Hepatocyte (in vitro differentiated cells): ENCODE measurements around the gene PDLIM4. TPM values are rescaled to one million over a fixed set of nuclear protein-coding genes. Genes with fewer than 3 reads are reported as not detected.

Experiments used
- DNase-seq: peaks from one replicate; pipeline ENCODE4 v3.0.0-alpha.2; 2016; ENCODE audit warnings: low spot score
- H2AFZ ChIP-seq: fragments of 200-600 bp; sonication (generic); 2 replicates; pipeline ENCODE4 v1.6.0; 2016; ENCODE audit warnings: antibody characterized with exemption, mild to moderate bottlenecking
- H3K27ac ChIP-seq: fragments of 200-600 bp; sonication (generic); 2 replicates; pipeline ENCODE4 v1.5.1; 2016; ENCODE audit warnings: mild to moderate bottlenecking
- H3K27me3 ChIP-seq: fragments of 200-600 bp; sonication (generic); 2 replicates; pipeline ENCODE4 v1.6.1; 2016
- H3K36me3 ChIP-seq: fragments of 200-600 bp; sonication (generic); replicated peaks from 2 replicates; pipeline ENCODE4 v1.5.1; 2016; ENCODE audit warnings: low read depth; ENCODE audit not compliant: insufficient read depth
- H3K4me1 ChIP-seq: fragments of 200-600 bp; sonication (generic); 2 replicates; pipeline ENCODE4 v1.5.1; 2016; ENCODE audit warnings: mild to moderate bottlenecking, moderate library complexity; ENCODE audit not compliant: insufficient read depth
- H3K4me2 ChIP-seq: fragments of 200-600 bp; sonication (generic); 2 replicates; pipeline ENCODE4 v1.6.0; 2016
- H3K4me3 ChIP-seq: fragments of 200-600 bp; sonication (generic); 2 replicates; pipeline ENCODE4 v1.5.1; 2016; ENCODE audit warnings: mild to moderate bottlenecking
- H3K79me2 ChIP-seq: fragments of 200-600 bp; sonication (generic); 2 replicates; pipeline ENCODE4 v1.6.0; 2017; ENCODE audit warnings: mild to moderate bottlenecking
- H3K9me2 ChIP-seq: fragments of 200-600 bp; sonication (generic); replicated peaks from 2 replicates; pipeline ENCODE4 v1.6.0; 2017; ENCODE audit warnings: mild to moderate bottlenecking; ENCODE audit not compliant: insufficient read depth
- H3K9me3 ChIP-seq: fragments of 200-600 bp; sonication (generic); 2 replicates; pipeline ENCODE4 v1.5.1; 2016; ENCODE audit warnings: low read depth, mild to moderate bottlenecking
- H4K20me1 ChIP-seq: fragments of 200-600 bp; sonication (generic); 2 replicates; pipeline ENCODE4 v1.6.0; 2016; ENCODE audit warnings: mild to moderate bottlenecking; ENCODE audit not compliant: insufficient read depth, poor library complexity, severe bottlenecking
- CTCF ChIP-seq: fragments of 200-600 bp; sonication (generic); IDR thresholded peaks from 2 replicates; pipeline ENCODE4 v1.5.1; 2016; ENCODE audit warnings: antibody characterized with exemption, mild to moderate bottlenecking; ENCODE audit not compliant: poor library complexity
- EZH2 ChIP-seq: fragments of 200-600 bp; sonication (generic); IDR thresholded peaks from 2 replicates; pipeline ENCODE4 v1.6.1; 2016; ENCODE audit warnings: antibody characterized with exemption, mild to moderate bottlenecking, borderline replicate concordance
- EZH2phosphoT487 ChIP-seq: fragments of 200-600 bp; sonication (generic); IDR thresholded peaks from one replicate; pipeline ENCODE4 v1.6.1; 2018; ENCODE audit warnings: antibody characterized with exemption, mild to moderate bottlenecking, low read depth, moderate library complexity; ENCODE audit not compliant: unreplicated experiment, severe bottlenecking
- WGBS: methylation state at CpG from one replicate; pipeline ENCODE4 v1.1.6; 2016; ENCODE audit warnings: low lambda C conversion rate; ENCODE audit errors: missing lambda C conversion rate; 5-methylcytosine and 5-hydroxymethylcytosine counted together
- polyA plus RNA-seq: library from polyadenylated mRNA; unstranded; fragments of >200 nt; fragmentation: Nextera tagmentation; extraction: Ambion mirVana; gene quantifications from 2 replicates; pipeline ENCODE4 v1.2.1, GENCODE V29; 2016
- total RNA-seq: library from RNA; depleted of rRNA; stranded (reverse); fragments of >200 nt; gene quantifications from 2 replicates; pipeline ENCODE4 v1.2.3, GENCODE V29; 2014

PDLIM4 gene
- total and polyA plus RNA-seq, 2 experiments from 2014 or later: 16.4 to 102 TPM

- Histone ChIP-seq H2AFZ (no peak overlapping the region), H3K27ac (no peak overlapping the region), H3K9me2 (no peaks in the 10 kb centered on the region), H4K20me1 (no peaks in the 10 kb centered on the region), H3K79me2 (peaks cover 38% of the 10 kb centered on the region), H3K4me2 (no peak overlapping the region), H3K9me3 (no peaks in the 10 kb centered on the region), H3K27me3 (no peaks in the 10 kb centered on the region), H3K36me3 (no peaks in the 10 kb centered on the region), H3K4me3 (no peak overlapping the region), H3K4me1 (peaks cover 5% of the 10 kb centered on the region)
- TF ChIP-seq CTCF: no peak
- no peak for TF ChIP-seq EZH2
- TF ChIP-seq EZH2phosphoT487: no peak
- DNase-seq: no peak
- WGBS: 98% methylated on average over 6 of the region's 6 CpGs
Measured at GRCh38 chr5:132219289-132219970, 38.1 kb upstream of the PDLIM4 start.

- H2AFZ ChIP-seq: no peak overlapping the region
- H4K20me1 ChIP-seq: no peaks in the 10 kb centered on the region
- WGBS: 88% methylated on average over 1 of the region's 1 CpG
- H3K36me3 ChIP-seq: no peaks in the 10 kb centered on the region
- no peak for DNase-seq
- H3K27me3 ChIP-seq: no peaks in the 10 kb centered on the region
- H3K4me1 ChIP-seq: peaks cover 5% of the 10 kb centered on the region
- H3K4me2 ChIP-seq: no peak overlapping the region
- H3K27ac ChIP-seq: no peak overlapping the region
- no peaks in the 10 kb centered on the region for H3K9me3 ChIP-seq
- H3K79me2 ChIP-seq: peaks cover 38% of the 10 kb centered on the region
- TF ChIP-seq EZH2: no peak
- TF ChIP-seq EZH2phosphoT487: no peak
- TF ChIP-seq CTCF: no peak
- H3K4me3 ChIP-seq: no peak overlapping the region
- H3K9me2 ChIP-seq: no peaks in the 10 kb centered on the region
Measured at GRCh38 chr5:132219981-132220380, 37.5 kb upstream of the PDLIM4 start.

GRCh38 chr5:132220491-132220890 is 37.0 kb upstream of the PDLIM4 start:
- TF ChIP-seq CTCF (no peak), EZH2 (no peak), EZH2phosphoT487 (no peak)
- Histone ChIP-seq H3K9me3 (no peaks in the 10 kb centered on the region), H3K9me2 (no peaks in the 10 kb centered on the region), H4K20me1 (no peaks in the 10 kb centered on the region), H3K79me2 (peaks cover 38% of the 10 kb centered on the region), H3K27ac (no peak overlapping the region), H3K36me3 (no peaks in the 10 kb centered on the region), H3K27me3 (no peaks in the 10 kb centered on the region), H2AFZ (no peak overlapping the region), H3K4me2 (no peak overlapping the region), H3K4me3 (no peak overlapping the region), H3K4me1 (peaks cover 6% of the 10 kb centered on the region)
- WGBS: 52% methylated on average over 2 of the region's 2 CpGs
- no peak for DNase-seq
